Measurements from ENCODE around the gene EYS. TPM values are rescaled to one million over a fixed set of nuclear protein-coding genes. Genes with fewer than 3 reads are reported as not detected.

The EYS gene
- total and polyA plus RNA-seq, 9 of the 15 experiments (the other 6 are each of a cell fraction or from before 2014, with no cell fraction given), result 0.03 to 0.36 (median 0.10) TPM; not detected in 2

GRCh38 chr6:65642776-65643175 lies 64.2 kb downstream of the EYS start (continued):
- TF ChIP-seq ZMIZ1 (IDR thresholded peaks at IDR 0.05; ENCODE audit: low read depth in 2 of 2, low read length in 2 of 2) (no peak), PHTF2 (CRISPR knock-in tag; IDR thresholded peaks at IDR 0.05) (no peak), RBFOX2 (IDR thresholded peaks at IDR 0.05; ENCODE audit: low read depth, low read length) (no peak), ZNF449 (CRISPR knock-in tag; IDR thresholded peaks at IDR 0.05) (no peak)
